NCI-H146 (cell line): ENCODE results near the gene PGLYRP2.

Experiments used
- DNase-seq: peaks from one replicate; lab custom pipeline; 2025; lab: John Stamatoyannopoulos, UW

The PGLYRP2 gene

GRCh38 chr19:15424692-15425272 lies 54.5 kb downstream of the PGLYRP2 start:
- DNase-seq: no peak

GRCh38 chr19:15424121-15424520 lies 55.2 kb downstream of the PGLYRP2 start:
- DNase-seq: no peak

- DNase-seq: no peak
Observed at GRCh38 chr19:15423130-15423529, 56.2 kb downstream of the PGLYRP2 start.

GRCh38 chr19:15422296-15423075 lies 56.8 kb downstream of the PGLYRP2 start:
- DNase-seq: no peak

- no peak for DNase-seq
Observed at GRCh38 chr19:15421721-15422260, 57.5 kb downstream of the PGLYRP2 start.

- DNase-seq: no peak
Observed at GRCh38 chr19:15421136-15421695, 58.1 kb downstream of the PGLYRP2 start.

GRCh38 chr19:15419413-15420025 lies 59.8 kb downstream of the PGLYRP2 start:
- DNase-seq: peak; percentile 5
